OCI-LY7 (cell line): ENCODE results near the gene WNT2B. TPM values are rescaled to one million over a fixed set of nuclear protein-coding genes. Genes with fewer than 3 reads are reported as not detected.

Source experiments
- microRNA-seq: library from miRNA; unstranded; fragments of <30 nt; microRNA quantifications from one replicate; pipeline ENCODE4 v1.2.0, GENCODE V29; 2022; ENCODE audit warnings: borderline replicate concordance
- total RNA-seq, 2 experiments: library from RNA; depleted of rRNA in 1 of 2; stranded (reverse); fragments of >200 nt in 1 of 2; shearing (Covaris generic) in 1 of 2; gene quantifications; 2 replicates each; pipeline ENCODE4 v1.2.3, GENCODE V29; 2014 to 2022

WNT2B gene
- total RNA-seq, 2 experiments from 2014 or later: 0.32 to 0.91 TPM

Small RNA genes within 50 kb of the gene (microRNA-seq; reads per million reads assigned to microRNA genes)
- not detected for gene MIR4256

Other genes starting within 250 kb of the WNT2B start
- gene CTTNBP2NL, start 112.8 kb upstream of the WNT2B start, total RNA-seq (2014; rRNA removed; shearing (Covaris generic)): 1.5 and 2.1 TPM in 2 replicates
- gene CTTNBP2NL, start 112.8 kb upstream of the WNT2B start, total RNA-seq (2022): 7.0 and 8.7 TPM in 2 replicates
- gene ST7L, start 110.2 kb downstream of the WNT2B start, total RNA-seq (2014; rRNA removed; shearing (Covaris generic)): 17.3 and 20.2 TPM in 2 replicates
- gene ST7L, start 110.2 kb downstream of the WNT2B start, total RNA-seq (2022): 22.8 and 25.8 TPM in 2 replicates
- gene CAPZA1, start 110.9 kb downstream of the WNT2B start, total RNA-seq (2014; rRNA removed; shearing (Covaris generic)): 234 and 274 TPM in 2 replicates
- gene CAPZA1, start 110.9 kb downstream of the WNT2B start, total RNA-seq (2022): 234 and 246 TPM in 2 replicates
- 24.4 and 28.2 TPM in 2 replicates for gene MOV10, start 165.7 kb downstream of the WNT2B start, total RNA-seq (2014; rRNA removed; shearing (Covaris generic))
- gene MOV10, start 165.7 kb downstream of the WNT2B start, total RNA-seq (2022): 30.4 and 32.4 TPM in 2 replicates
- gene RHOC, start 198.2 kb downstream of the WNT2B start, total RNA-seq (2014; rRNA removed; shearing (Covaris generic)): 23.1 and 34.9 TPM in 2 replicates
- gene RHOC, start 198.2 kb downstream of the WNT2B start, total RNA-seq (2022): 43.3 and 46.2 TPM in 2 replicates
- gene PPM1J, start 206.4 kb downstream of the WNT2B start, total RNA-seq (2014; rRNA removed; shearing (Covaris generic)): 1.4 and 1.5 TPM in 2 replicates
- gene PPM1J, start 206.4 kb downstream of the WNT2B start, total RNA-seq (2022): 3.7 and 4.2 TPM in 2 replicates